Left lobe of liver (tissue), 2 donors: ENCODE results near the gene AP2S1. TPM values are rescaled to one million over a fixed set of nuclear protein-coding genes. Genes with fewer than 3 reads are reported as not detected.
"Not testable (repeated sequence)": the region's sequence is repeated elsewhere in the genome, so short reads cannot be mapped to it uniquely, and the experiment has no call there.

Source experiments
- ATAC-seq: fragments of 200-7000 bp; cut with Tn5 transposase; one replicate; pipeline ENCODE4 v1.9.1; 2020; ENCODE audit warnings: mild to moderate bottlenecking, moderate library complexity
- DNase-seq: peaks from one replicate; pipeline ENCODE4 v3.0.0-alpha.2; 2020; ENCODE audit warnings: low spot score
- total RNA-seq: library from RNA; stranded (reverse); gene quantifications from one replicate; pipeline ENCODE4 v1.2.1, GENCODE V29; 2021
- donor health status: DM: no; HTN: no; CAD: no; lungs with moderate emphysema.
- donor health status: DM: no; HTN: yes; CAD: no.

Gene AP2S1
- total RNA-seq, 1 donor from 2014 or later: 89.1 TPM

DNA sequence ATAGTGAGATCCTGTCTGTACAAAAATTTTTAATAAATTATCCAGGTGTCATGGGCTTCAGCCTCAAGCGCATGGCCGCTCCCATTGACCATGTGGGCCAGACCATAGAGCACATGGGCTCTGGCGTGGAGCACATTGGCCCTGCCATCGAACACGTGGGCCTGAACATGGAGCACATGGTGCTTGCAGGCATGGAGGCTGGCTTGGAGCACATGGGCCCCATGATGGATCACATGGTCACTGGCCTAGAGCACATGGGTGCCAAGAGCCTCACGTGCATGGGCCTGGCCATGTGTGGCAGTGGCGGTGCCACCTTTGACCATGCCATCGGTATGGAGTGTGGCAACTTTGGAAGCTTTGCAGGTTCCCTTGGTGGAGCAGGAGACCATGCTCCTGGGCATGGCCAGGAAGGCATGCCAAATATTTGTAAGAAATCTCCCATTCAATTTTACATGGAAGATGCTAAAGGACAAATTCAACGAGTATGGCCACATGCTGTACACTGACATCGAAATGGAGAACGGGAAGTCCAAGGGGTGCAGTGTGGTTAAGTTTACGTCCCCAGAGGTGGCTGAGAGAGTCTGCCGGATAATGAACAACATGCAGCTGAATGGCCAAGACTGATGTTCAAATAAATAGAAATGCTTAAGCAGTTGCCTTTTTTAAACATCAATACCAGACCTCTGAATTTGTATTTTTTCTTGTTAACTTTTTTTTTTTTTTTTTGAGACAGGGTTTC lies 40.9 kb downstream of the AP2S1 start:
- DNase-seq (no peak), ATAC-seq (no peak)

DNA sequence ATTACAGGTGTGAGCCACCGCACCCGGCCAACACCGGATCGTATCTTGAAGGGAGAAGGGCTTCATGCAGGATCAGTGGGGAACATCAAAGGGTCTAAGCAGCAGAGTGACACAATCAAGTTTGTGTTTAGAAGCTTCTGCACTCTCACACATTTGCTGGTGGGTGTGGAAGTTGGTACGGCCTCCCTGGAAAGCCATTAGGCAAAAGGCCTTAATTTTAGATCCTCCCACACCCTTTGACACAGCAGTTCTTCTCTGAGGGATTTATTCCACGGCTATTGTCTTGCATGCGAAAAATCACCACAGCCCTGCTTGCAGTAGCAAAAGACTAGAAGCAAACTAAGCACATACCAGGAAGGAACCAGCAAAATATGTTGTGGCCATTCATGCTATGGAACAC lies 44.0 kb downstream of the AP2S1 start:
- no peak for ATAC-seq
- no peak for DNase-seq

DNA sequence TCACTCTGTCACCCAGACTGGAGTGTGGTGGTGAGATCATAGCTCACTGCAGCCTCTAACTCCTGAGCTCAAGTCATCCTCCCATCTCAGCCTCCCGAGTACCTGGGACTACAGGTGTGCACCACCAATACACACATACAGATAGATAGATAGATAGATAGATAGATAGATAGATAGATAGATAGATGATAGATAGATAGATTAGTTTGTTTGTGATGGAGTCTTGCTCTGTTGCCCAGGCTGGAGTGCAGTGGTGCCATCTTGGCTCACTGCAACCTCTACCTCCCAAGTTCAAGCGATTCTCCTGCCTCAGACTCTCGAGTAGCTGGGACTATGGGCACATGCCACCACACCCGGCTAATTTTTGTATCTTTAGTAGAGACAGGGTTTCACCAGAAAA lies 46.2 kb downstream of the AP2S1 start:
- not testable (repeated sequence) for DNase-seq, ATAC-seq

DNA sequence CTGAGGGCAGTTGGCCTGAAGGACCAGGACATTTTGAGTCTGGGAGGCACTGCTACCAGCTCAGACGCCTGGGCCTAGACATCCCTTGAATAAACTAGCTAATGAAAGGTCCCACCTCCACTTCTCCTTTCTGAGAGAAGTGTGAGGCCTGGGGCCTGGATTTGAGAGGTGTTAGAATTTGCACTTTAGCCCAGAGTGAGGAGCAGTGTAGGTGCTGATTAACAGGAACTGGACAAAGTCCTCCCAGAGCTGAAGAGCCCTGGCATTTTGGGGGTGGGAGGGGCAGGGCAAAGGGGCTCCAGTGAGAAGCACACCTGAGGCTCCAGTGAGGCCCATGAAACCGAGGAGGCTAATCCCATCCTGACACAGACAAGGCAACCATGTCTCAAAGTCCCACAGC lies 47.1 kb downstream of the AP2S1 start:
- DNase-seq (no peak), ATAC-seq (peak; percentile 80)

DNA sequence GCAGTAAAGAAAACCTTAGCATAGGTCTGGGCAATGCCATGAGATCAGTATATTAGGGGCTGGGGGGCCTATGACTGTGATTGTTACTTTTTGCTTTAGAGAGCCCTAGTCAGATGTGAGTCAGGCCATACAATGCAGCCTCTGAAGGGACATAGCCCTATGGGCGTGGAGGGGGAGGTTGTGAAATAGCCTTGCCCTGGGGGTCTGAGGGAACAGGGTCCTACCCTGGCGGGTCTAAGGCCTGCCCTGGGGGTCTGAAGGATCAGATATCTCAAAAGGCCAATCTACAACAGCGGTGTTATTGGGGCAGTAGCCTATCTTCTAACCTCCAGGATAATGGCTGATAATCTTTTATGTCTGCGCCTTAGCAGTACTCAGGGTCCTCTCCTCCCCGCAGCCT lies 48.5 kb downstream of the AP2S1 start:
- no peak for ATAC-seq

DNA sequence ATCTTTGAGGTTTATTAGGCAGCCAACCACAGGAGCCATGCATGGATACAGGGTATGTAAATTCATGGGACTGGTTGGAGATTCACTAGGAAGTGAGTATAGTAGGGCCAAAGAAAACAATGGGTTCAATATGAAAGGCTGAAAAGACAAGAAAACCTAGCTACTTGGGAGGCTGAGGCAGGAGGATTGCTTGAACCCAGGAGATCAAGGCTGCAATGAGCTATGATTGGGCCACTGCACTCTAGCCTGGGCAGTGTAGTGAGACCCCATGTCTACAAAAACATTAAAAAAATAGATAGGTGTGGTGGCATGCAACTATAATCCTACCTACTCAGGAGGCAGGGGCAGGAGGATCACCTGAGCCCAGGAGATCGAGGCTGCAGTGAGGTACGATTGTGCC lies 51.9 kb downstream of the AP2S1 start:
- DNase-seq (no peak), ATAC-seq (no peak)

More for the DNA sequence above, 48.5 kb downstream of the AP2S1 start:
- DNase-seq: no peak

DNA sequence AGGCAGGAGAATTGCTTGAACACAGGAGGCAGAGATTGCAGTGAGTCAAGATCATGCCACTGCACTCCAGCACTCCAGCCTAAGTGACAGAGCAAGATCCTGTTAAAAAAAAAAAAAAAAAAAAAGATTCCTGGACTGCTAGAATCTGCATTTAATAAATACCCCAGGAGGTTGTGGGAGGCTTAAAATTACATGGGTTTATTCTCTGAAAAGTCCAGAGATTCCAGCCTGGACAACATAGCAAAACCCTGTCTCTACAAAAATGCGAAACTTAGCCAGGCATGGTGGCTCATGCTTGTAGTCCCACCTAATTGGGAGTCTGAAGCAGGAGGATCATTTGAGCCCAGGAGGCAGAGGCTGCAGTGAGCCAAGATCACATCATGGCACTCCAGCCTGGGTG lies 52.8 kb downstream of the AP2S1 start:
- ATAC-seq (no peak), DNase-seq (no peak)

DNA sequence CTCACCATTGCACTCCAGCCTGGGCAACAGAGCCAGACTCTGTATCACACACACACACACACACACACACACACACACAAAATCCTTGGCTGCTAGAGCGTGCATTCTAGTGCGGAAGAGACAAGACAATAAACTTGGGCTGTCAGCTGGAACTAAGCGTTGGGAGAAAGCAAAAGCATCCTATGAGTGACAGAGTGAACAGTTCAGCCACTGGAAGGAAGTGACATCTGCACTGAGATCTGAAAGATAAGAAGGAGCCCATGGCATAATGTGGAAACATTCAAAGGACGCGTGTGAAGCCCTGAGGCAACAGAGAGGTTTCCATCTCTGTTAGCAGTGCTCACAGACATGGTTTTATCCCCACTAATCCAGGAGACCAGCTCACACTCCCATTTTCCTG lies 58.7 kb downstream of the AP2S1 start:
- ATAC-seq: no peak
- no peak for DNase-seq

DNA sequence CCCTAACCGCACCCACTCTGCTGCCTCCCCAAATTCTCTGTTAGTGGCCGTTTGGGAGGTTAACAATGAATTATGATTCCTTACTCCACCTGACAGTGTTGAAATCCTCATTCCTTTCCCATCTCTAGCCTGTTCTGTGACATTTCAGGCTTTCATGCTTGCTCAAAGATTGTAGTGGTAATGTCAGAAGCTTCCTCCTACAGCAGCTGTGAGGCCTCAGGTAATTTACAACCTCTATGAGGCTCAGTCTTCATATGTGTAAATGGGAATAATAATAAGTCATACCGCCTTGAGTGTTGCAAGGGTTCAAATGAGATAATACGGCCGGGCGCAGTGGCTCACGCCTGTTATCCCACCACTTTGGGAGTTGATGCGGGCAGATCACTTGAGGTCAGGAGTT lies 61.3 kb downstream of the AP2S1 start:
- DNase-seq (no peak), ATAC-seq (no peak)

DNA sequence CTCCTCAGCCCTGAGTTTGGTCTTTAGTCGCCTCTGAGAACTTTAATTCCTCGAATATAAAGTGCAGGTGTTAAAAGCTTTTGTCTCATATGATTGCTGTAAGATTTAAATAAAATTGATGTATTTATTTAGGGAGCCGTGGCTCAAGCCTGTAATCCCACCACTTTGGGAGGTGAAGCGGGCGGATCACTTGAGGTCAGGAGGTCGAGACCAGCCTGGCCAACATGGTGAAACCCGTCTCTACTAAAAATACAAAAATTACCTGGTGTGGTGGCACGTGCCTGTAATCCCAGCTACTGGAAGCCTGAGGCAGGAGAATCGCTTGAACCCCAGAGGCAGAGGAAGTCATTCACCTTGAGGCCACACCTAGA lies 61.7 kb downstream of the AP2S1 start:
- DNase-seq (no peak), ATAC-seq (no peak)

DNA sequence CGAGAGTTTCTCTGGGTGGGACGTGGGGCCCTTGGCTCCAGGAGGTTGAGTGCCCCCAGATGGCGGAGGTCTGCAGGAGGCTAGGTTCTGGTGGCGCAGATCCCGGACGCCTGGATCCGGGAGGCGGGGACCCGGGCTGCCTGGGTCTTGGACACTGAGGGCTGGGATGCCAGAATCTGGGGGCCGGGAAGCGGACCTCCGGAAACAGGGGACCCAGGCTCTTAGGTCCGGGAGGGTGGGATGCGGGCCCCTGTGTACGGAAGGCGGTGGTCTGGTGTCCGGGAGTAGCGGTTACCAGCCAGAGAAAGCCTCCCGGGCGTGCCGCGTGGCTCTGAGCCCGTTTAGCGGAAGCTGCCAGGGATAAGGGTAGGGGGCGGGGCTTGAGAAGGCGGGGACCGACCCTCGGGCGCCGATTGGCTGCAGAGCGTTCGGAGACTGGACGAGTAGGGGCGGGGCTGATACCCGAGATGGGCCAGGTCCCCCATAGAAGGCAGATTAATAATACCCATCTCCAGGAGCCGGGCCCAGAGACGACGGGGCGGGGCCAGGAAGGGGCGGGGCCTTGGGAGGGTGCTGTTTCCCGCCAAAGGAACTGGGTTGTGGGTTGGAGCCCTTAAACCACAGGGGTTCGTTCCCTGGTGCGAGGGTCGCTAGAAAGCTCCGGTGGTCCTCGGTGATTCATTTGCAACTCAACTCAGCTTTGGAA lies 62.2 kb downstream of the AP2S1 start, which contains the start of gene SLC1A5:
Gene SLC1A5 (minus strand): TSS at position 333 of the 706 bp plus-strand sequence. CDS start 629 bp downstream, outside the sequence.
- ATAC-seq (peak; percentile 84), DNase-seq (peak; percentile 86)

Other genes starting within 250 kb of the AP2S1 start
- 89.6 TPM for gene CALM3, start 249.5 kb downstream of the AP2S1 start, total RNA-seq
- gene PTGIR, start 225.8 kb downstream of the AP2S1 start, total RNA-seq: 3.0 TPM
- gene GNG8, start 214.6 kb downstream of the AP2S1 start, total RNA-seq: not detected
- 1.2 TPM for gene DACT3, start 189.7 kb downstream of the AP2S1 start, total RNA-seq
- gene PRKD2, start 133.7 kb downstream of the AP2S1 start, total RNA-seq: 13.7 TPM
- gene FKRP, start 104.8 kb downstream of the AP2S1 start, total RNA-seq: 6.6 TPM
- gene STRN4, start 104.4 kb downstream of the AP2S1 start, total RNA-seq: 24.1 TPM
- 3.8 TPM for gene SLC1A5, start 62.3 kb downstream of the AP2S1 start, total RNA-seq
- 56.9 TPM for gene ARHGAP35, start 10.2 kb upstream of the AP2S1 start, total RNA-seq
- 0.08 TPM for gene NPAS1, start 169.0 kb upstream of the AP2S1 start, total RNA-seq
- gene TMEM160, start 197.8 kb upstream of the AP2S1 start, total RNA-seq: 19.2 TPM